CD4-positive, alpha-beta T cell treated with Interleukin-2 at 100 ng/mL for 4 hours (primary cell): ENCODE results near the gene CD52.

Source experiments
- DNase-seq: peaks from one replicate; pipeline ENCODE4 v3.0.0-alpha.2; 2020; ENCODE audit warnings: low spot score

Gene CD52

DNA sequence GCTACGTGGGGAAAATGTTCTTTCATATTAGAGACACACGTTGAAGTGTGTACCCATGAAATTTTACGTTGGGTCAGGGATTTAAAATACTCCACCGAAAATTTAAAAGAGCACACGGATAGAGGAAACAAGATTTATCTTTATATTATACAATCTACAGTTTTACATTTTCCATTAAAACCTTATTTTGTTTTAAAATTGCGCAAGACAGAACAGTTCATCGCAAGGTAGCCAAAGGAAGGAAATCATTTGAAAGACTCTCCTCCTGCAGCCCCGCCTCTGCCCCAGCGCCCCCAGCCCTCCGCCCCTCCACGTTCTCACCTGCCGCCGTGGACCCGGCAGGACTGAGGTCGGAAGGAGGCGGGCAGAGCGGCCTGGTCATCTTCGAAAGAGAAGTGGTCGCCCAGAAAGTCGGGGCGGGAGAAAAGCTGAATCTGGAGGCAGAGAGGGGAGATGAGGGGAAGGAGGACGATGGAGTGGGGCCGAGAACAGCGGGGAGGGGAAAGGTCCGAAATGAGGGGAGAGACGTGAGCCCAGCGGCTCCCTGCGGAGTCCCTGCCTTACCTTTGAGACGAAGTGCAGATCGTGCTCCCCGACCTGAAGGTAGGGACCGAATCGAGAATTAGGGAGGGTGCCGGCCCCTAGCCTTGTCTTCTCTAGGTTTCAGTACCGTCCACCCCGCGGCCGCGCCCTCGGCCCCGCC, 18.2 kb downstream of the CD52 start:
- DNase-seq = no peak

DNA sequence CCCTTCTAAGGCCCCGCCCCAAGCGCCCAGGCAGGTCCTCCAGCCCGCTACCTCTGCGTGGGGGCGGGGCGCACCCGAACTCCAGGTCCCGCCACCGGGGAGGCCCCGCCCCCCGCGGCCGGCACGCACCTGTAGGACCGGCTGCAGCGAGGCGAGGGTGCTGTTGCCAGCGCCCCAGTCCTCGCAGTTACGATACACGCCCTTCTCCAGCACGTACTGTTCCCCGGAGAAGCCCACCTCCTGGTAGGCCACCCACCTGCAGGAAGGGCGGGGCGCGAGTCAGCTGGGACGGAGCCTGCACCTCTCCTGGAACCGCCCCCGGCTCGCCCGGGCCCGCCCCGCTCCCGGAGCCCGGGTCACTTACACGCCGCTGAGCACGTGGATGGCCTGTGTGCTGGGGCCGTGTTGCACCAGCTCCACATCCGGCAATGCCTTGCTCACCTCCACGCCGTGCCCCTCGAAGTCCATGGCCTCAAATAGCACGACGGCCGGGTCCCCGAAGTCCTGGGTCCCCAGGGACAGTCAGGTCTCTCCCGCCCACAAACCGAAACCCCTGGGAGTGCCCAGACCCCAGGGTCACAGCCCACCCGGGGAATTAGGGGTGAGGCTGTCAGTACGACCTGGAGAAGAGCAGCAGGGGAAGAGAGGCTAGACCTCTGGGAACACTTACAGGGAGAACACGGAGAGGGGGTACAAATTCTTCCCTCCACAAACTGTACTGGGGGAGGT, 18.9 kb downstream of the CD52 start:
- peak; percentile 87 for DNase-seq

DNA sequence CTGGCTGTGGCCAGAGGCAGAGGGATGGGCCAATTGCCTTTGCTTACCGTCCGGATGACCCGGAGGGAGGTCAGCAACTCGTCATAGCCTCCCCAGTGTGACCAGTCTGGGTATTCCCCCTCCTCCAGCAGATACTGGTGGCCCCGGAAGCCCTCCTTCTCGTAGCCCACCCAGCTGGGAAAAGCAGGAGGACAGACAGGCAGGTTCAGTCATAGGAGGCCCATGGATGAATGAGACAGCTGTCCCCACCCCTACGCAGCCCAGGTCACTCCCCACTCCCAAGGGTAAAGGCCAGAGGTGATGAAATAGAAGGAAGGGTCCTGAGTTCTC, 19.4 kb downstream of the CD52 start:
- DNase-seq = no peak

DNA sequence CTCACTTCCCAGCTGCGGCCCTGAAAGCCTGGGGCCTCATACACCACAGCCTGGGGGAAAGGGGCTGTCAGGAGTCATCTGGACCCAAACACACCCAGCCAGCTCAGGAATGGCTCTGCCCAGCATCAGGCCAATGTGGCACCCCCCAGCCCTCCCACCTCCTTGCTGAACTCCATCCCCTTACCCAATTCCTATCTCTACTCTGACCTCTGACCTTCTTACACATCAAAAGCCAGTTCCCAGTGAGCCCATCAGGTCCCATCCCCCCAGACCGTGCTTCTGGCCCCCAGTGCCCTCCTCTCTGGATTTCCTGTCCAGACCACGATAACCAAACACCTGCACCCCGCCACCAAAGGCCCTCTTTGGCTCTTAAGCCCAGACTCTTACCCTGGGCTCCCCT, 19.9 kb downstream of the CD52 start:
- no peak for DNase-seq

DNA sequence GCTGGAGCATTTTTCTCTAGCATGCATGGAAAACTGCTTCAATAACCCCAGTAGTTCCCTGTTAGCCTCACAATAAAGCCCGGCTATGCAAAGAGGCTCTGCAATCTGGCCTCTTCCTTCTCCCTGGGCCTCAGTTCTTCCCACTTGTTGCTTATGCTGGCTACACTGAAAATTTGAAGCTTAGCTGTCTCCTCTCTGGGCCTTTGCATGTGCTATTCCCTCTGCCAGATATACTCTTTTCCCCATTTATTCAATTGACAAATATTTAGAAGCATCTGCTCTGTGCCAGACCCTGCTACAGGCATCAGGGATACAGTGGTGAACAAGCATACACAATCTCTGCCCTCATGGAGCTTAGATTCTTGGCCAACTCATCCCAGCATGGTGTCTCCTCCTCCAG, 20.9 kb downstream of the CD52 start:
- DNase-seq = no peak

DNA sequence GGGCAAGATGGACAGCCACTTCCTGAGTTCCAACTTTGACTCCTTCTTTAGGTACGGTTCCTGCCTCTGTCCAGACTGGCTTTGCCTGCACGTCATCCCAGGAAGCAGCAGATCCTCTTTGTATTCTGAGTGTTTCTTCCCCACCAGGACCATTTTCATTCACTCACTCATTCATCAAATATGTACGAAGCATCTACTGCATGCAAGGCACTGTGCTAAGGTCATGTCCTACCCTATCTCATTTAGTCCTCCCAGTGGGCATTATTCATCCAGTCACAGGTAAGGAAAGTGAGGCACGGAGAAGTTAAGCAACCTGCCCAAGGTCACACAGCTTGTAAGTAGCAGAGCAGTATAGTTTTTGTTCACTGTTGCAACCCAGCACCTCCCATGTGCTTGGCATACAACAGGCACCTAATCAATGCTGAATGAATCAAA, 22.3 kb downstream of the CD52 start:
- DNase-seq = no peak

DNA sequence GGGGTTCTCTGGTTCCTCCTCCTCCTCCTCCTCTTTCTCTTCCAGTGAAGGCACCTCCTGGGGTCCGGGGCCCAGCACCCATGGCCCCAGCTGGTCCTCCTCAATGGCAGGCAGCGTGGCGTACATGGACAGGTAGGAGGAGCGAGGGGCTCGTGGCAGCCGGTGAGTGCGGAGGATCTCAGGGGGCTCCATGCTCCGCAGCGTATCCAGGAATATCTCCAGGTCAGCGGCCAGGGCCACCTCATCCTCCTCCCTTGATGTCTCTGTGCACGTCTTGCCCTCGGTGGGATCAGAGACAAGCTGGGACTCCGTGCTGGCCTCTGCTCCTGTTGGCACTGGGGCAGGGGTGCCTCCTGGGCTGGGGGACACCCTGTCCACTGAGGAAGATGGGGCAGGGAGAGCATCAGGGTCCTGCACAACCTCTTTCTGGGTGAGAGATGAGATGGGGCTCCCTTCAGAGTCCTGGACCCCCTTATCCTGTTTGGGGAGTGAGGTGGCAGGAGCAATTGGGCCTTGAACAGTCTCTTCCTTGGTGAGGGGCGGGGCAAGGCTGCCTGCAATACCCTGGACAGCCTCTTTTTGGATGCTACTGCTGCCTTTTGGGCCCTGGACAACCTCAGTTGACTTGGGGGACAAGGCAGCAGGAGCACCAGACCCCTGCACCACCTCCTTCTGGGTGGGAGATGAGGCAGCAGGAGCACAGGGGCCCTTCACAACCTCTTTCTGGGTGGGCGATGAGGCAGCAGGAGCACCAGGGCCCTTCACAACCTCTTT, 26.6 kb downstream of the CD52 start:
- DNase-seq = no peak

DNA sequence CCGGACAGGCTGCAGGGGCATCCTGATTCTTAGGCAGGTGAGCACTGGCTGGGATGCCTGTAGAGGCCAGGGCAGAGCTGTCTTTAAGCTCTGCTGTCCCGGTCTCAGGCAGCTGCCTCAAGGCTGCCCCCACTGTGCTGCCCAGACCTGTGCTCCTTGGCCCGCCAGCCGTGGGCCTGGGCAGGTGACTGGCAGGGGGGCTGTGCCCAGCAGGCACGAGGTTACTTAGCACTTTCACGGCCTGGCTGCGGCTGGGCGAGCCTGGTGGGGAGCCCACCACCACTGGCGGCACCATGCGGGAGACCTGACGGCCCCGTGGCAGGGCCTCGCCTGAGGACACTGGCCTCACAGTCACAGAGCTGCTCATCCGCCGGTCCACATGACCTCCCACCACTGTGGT, 28.0 kb downstream of the CD52 start:
- DNase-seq = no peak

DNA sequence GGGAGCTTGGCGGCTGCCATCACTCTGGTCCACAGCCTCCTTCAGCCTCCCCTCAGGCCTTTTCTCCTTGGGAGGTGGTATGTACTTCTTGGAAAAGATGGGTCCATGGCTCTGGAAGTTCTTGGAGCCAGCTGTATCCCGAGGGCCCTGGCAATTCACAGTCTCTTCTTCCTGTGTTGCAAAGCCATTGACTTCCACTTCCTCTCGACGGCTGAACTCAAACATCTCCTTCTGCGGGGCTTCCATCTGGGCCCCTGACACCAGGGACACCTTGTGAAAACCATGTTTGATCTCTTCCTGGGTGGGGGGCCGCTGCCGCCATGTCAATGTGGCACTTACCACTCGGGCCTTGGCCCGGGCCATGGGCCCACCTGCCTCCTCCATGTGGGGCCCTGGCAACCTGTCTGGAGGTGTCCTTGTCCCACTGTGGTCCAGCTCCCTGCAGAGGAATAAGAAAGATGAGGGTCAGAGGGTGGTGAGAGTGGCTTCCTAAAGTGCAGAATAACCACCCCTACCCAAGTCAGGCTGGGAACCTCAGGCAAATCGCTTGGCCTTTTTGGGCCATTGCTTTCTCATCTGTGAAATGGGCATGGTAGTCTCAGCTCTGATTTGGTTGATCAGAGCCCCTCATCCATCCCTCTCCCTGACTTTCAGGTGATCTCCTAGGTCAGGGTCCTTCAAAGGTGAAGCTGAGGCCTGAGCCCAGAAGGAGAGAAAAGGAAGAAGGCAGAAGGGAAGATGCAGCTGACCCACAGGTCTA, 28.7 kb downstream of the CD52 start:
- no peak for DNase-seq

DNA sequence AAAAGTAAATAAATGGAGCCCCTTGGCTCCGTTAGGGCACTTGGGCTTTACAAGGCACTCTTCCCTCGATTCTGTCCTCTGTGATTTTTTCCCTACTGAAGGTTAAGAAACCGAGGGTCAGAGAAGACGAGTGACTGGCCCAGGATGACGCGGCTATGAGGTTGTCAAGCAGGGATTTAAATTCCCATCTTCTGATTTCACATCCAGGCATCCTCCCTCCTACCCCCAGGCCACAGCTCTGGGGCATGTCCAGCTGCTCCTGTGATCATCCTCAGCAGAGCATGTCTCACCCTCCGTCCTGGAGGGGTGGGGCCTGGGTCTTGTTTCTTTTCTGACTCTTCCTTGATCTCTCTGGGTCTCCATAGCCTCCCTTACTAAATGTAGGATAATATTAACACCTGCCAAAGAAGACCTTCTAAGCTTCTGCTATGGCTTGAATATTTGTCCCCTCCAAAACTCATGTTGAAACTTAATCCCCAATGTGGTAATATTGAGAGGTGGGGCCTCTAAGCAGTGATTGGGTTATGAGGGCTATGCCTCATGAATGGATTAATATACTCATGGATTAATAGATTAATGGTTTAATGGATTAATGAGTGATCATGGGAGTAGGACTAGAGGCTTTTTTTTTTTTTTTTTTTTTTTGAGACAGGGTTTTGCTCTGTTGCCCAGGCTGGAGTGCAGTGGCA, 31.6 kb downstream of the CD52 start:
- DNase-seq = no peak

DNA sequence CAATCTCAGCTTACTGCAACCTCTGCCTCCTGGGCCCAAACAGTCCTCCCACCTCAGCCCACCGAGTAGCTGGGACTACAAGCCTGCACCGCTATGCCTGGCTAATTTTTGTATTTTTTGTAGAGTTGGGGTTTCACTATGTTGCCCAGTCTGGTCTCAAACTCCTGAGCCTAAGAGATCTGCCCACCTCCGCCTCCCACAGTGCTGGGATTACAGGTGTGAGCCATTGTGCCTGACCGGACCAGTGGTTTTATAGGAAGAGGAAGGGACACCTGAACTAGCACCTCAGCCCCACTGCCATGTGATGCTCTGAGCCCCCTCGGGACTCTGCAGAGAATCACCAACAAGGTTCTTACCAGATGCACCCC, 32.1 kb downstream of the CD52 start:
- no peak for DNase-seq

DNA sequence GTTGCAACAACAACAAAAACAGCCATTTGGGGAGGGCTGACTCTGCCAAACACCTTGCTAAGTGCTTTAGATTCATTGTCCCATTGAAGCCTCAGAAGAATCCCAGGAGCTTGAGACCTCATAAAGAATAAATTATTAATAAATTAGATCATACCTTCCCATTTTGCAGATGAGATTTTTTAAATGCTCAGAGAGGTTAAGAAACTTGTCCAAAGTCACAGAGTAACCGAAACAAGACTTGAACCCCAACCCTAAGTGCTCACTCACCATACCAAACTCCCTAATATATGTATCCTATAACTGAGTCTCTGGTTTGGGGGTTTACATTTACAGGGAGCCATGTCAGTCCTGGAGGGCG, 32.6 kb downstream of the CD52 start:
- no peak for DNase-seq

DNA sequence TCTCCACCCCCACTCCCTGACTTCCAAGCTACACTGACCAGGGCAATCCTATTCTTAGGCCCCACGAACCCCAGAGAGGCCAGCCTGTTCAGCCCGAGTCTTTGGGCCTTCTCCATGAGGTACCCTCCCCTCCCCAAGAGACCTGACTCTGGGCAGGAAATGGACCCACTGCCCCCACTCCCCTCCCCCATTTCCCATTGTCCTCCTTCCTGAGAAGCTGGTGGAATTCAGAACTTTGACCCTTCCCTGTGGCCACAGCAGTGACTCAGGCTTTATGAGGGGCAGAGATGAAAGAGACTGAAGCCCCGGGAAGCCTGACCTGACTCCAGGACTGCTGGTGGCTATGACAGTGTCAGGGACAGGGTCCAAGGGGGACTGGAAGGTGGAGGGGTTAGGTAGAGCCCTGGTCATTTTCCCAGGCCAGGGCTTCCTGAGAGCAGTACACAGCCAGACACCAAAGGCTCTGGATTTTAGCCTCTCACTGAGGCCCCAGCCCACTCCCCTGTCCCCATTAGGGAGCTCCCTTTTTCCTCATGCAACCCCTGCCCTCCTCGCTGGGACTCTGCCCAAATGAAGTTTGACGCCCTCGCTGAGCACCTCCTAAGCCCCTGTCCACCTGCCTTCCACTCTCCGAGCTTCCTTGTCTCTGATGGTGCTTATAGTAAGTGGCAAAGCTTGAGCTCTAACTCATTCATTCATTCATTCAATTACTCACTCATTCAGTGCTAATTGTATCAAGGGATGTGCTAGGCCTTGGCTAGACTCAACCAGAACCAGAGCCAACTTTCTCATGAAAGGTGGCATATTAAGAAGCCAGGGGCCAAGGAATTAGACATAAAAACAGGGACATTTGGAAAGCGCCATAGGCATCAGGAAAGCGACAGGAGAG, 33.2 kb downstream of the CD52 start:
- no peak for DNase-seq

DNA sequence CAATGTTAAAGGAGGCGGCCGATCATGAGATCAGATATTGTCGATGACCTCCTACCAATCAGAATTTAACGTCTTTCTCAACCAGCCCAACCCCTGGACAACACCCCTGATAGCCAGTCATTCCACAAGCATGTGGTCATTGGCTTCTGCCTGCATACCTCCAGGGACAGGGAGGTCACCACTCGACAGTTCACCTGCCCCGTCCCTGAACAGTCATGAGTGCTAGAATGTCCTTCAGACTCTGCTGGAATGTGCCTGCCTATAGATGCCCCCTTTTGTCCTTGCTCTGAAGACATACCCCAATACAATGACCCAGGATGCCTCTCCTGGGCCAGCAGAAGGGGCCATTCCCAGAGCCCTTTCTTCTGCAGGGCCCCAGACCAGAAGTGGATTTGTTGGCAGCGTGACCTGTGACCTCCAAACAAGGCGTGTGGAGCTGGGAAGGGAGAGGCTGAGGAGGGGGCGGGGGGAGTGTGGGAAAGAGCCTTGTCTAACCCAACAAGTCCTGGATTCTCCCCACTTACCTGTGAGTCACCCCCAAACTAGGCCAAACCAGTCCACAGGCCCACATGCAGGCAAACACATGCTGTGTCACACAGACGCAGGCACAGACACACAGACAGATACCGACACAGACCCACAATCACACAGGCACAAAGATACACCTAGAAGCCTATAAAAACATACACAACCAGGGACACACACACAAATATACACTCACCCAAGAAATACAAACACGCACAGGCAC, 34.0 kb downstream of the CD52 start:
- no peak for DNase-seq

DNA sequence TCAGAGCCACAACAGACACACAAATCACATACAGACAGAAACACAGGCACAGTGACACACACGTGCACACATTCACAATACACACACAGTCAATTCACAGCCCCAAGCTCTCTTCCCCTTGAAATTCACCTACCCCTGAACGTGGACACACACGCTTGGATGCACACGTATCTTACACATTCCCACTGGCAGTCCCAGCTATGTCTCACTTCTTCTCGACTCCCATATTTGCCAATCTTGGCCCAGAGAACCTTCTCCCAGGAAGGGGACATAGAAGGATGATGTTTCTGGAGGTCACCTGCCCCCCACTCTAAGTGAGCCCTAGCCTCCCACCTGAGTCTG, 34.6 kb downstream of the CD52 start:
- DNase-seq = no peak

DNA sequence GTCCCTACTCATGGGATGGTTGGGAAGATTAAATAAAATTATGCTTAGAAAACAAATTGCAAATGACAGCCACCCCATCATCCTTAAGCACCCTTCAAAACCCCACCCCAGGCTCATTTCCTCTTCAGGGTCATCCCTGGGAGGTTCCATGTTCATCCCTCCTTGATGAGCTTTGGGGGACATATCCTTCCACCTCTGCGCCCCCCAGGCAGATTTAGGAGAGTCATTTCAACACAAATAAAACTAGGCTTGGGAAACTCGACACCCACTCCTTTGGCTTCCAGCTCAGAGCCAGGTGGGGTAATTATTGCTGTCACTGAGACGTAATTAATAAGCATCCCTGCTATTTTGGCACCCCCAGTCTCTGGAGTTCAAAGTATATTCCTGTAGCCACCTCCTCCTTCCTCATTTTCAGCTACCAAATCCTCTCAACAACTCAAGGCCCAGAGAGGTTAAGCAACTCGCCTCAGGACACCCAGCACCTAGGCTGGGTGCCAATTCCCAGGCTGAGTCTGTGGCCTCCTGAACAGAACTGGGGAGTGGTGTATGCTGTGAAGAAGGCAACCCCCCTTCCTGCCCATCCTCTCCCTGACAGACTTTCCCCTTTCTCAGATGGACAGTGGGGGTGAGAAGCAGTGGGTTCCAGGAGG, 35.6 kb downstream of the CD52 start:
- DNase-seq = no peak

DNA sequence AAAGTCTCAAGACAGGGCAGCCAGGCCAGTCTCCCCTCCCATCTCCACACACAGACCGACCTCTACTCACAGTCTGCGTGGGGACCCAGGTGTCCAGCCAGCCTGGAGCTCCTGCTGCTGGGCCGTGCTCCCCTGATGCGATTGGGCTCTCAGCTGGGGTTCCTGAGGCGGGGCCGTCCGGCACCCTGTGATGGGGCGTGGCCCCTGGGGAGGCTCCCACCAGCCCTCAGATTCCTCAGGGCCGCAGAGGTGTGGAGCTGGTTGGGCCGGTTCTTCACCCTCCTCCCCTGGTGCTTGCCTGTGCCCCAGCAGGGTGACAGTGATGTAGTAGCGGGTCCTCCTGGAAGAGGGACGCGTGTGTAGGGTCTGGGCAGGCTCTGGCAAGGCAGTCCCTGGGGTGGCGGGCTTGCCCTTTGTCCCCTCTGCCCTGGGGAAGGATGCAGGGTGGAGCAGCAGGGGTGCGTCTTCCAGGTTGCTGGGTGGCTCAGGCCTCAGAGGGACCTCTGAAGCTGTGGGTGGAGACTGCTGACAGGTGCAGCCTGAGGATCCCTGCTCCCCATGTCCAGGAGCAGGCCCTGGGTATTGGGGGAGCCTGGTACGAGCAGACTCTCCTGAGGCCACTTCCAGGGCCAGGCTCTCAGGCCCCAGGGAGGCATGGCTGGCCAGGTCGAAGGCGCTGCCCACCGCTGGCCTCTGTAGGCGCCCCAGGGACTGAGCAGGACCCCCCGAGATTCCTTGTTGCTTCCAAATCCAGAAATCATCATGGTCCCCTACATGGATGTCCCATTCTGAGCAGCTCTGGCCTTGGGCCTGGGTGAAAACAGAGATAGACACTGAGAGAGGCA, 36.4 kb downstream of the CD52 start, which contains the start of gene CRYBG2:
Gene CRYBG2, minus strand, starts transcription at position 155 of the 845 bp plus-strand sequence. CDS start 7,473 bp downstream, outside the sequence.
- DNase-seq = no peak

DNA sequence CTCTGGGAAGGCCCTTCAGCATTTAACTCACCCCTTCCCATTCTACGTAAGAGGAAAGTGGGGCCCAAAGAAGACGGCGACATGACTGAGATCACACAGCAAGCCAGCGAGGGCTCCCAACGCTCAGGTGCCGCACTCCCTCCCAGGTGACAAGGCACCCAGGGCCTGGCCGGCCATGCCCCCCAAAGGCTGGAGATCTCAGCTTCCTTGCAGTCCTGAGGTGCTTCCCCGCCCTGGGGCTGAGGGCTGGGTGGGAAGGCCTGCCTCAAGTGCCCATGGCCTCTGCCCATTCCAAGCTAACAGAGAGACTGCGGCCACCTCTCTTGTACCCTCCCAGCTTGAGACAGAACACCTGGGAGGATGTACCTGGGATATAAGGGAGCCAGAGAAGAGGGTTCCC, 37.2 kb downstream of the CD52 start:
- no peak for DNase-seq

DNA sequence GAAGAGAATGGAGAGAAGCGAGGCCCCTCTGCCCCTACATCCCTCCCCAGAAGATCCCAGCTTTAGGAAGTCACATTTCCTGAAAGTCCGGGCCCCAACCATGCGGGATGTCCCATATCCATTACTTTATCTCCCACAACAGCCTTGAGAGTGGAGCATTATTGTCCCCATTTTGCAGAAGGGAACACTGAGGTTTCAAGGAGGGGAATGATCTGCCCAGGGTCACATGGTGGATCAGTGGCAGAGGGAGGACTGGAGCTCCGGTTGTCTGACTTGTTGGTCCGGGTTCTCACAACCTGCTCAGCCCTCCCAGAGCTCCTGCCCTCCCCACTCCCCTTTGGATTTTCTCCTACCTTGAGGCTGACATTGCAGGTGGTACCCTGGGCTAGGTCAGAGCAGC, 38.3 kb downstream of the CD52 start:
- no peak for DNase-seq
